ENCODE data around the gene SPATA31A6.
"Not testable (repeated sequence)": the region's sequence is repeated elsewhere in the genome, so short reads cannot be mapped to it uniquely, and the experiment has no call there.

Gene SPATA31A6

DNA sequence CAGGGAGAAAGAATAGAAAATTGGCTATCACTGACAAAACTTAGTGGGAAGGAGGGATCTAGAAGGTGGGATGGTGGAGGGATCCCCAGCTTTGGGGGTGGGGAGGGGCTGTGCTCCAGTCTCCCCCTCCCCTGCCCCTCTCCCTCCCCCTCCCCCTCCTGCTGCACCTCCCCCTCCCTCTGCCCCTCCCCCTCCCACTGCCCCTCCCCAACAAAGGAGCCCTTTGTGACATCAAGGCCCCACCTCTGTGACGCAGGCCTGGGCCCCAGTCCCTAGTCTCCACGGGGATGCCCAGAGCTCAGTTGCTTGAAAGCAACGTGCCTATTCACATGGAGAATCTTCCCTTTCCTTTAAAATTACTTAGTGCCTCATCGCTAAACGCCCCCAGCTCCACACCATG is at the start of gene SPATA31A6:
SPATA31A6 (plus strand) TSS at position 301 of the 400 bp plus-strand sequence; CDS start at position 330, 29 bp downstream.
- not testable (repeated sequence) for DNase-seq (ENCODE audit: low read depth)

DNA sequence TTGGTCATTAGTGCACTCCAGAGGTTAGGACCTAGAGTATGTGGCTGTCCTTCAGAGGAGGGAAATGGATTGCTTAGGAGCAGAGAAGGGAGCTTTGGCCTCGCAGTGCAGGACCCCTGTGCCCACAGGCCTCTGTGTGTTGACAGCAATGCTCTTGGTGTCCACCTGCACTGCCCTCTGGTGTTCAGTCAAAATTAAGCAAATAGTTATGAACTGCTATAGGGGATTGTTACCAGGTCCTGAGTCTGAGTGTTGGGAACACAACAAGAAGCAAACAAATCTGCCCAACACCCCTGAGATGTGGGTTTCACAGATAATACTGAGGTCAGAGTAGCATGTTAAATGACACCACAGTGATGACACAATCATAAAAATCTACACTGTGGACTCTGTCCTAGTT is 23.2 kb upstream of the SPATA31A6 start:
- peak; percentile 14 for DNase-seq (ENCODE audit: low read depth)

DNA sequence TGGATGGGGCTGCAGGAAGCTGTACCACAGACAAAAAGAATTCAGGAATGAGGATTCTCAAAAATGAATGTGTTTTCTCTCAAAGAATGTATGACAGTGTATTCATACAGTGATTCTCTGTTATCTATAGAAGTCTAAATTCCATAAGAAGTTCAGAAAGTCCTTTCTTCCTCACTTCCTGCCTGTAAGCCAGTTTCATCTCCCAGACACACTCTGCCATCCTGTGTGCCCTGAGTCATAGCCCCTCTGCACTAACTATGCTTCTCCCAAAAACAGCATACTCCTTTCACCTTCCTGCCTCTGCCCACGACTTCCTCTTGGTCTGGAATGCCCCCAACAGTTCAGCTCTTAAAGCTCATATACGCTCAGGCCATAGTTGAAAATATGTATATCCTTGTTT is 36.4 kb downstream of the SPATA31A6 start:
- DNase-seq (ENCODE audit: low read depth): peak; percentile 56

DNA sequence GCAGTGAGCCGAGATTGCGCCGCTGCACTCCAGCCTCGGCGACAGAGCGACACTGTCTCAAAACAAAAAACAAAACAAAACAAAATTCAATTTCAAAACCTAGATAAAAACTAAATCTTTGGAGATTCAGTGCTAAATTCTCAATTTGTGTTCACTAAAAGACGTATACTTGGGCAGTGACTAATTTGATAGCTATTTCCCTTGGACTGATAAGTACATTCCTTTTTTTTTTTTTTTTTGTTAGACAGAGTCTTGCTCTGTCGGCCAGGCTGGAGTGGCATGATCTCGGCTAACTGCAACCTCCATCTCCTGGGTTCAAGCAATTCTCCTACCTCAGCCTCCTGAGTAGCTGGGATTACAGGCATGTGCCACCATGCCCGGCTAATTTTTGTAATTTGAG is 39.8 kb downstream of the SPATA31A6 start:
- peak; percentile 72 for DNase-seq (ENCODE audit: low read depth)

DNA sequence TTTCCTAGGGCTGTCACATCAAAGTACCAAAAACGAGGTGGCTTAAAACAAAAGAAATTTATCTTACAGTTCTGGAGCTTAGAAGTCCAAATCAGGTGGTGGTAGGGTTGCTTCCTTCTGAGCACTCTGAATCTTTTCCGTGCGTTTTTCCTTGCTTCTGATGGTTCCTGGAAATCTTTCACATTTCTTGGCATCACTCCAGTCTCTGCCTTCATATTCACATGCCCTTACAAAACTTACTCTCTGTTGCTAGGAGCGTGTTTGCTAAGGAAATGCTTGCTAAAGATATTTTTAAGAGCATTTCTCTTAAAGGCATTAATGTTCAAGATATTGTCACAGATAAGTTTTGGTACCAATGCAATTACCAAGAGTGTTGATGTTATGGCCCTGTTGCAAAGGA is 49.6 kb downstream of the SPATA31A6 start:
- not testable (repeated sequence) for DNase-seq (ENCODE audit: low read depth)

DNA sequence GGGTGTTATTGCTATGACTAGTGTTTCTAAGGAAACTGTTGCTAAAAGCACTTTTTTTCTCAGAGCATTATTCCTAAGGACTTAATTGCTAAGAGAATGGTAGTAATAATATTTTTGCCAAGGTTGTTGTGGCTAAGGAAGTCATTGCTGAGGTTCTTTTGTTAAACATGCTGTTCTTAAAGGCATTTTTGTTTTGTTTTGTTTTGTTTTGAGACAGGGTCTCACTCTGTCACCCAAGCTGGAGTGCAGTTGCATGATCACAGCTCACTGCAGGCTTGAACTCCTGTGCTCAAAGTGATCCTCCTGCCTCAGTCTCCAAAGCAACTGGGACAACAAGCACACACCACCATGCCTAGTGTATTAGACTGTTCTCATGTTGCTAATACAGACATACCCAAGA is 51.2 kb downstream of the SPATA31A6 start:
- not testable (repeated sequence) for DNase-seq (ENCODE audit: low read depth)

DNA sequence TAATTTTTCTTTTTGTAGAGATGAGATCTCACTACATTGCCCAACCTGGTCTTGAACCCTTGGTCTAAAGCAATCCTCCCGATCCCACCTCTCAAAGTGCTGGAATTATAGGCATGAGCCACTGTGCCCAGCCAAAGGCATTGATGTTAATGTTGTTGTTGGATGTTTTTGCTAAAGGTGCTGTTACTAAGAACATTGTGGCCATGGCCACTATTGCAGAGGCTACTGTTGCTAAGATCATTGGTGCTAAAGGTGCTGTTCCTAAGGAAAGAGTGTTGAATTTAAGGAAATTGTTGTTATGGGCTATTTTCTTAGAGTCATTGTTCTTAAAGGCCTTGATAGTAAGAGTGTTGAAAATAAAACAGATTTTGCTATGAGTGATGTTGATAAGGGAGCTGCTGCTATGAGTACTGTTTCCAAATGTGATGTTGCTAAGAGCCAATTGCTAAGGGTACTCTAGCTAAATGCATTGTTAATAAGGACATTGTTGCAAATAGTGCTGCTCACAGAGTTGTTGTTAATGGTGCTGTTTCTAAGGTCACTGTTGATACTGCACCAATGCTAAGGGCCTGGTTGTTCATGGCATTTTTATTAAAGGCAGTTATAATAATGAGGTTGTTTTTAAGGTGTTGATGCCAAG is 52.0 kb downstream of the SPATA31A6 start:
- not testable (repeated sequence) for DNase-seq (ENCODE audit: low read depth)

DNA sequence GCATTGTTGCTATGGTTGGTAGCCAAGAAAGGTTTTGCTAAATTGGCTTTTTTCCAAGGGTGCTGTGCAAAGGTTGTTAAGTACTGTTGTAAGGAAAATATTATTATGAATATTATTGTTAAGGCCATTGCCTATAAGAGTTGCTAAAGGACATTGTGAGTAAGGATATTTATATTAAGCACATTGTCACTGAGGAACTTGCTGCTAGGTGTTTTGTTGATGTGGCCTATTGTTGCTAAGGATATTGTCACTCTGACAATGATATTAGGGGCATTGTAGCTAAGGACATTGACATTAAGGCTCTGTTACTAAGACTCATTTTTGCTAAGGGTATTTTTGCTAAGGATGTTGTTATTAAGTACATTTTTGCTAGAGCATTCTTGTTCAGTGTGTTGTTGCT is 52.6 kb downstream of the SPATA31A6 start:
- not testable (repeated sequence) for DNase-seq (ENCODE audit: low read depth)

DNA sequence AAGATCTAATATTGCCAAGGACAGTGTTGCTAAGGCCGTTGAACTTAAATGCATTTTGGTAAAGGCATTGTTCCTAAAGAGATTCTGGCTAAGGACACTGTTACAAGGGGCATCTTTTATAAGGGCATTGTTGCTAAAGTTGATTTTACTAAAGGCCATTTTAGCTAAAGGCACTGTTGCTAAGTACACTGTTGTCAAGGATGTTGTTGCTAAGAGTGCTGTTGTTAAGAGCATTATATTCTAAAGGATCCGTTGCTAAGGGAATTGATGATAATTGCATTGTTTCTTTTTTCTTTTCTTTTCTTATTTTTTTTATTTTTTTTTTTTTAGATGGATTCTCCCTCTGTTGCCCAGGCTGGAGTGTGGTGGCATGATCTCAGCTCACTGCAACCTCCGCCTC is 53.9 kb downstream of the SPATA31A6 start:
- not testable (repeated sequence) for DNase-seq (ENCODE audit: low read depth)

DNA sequence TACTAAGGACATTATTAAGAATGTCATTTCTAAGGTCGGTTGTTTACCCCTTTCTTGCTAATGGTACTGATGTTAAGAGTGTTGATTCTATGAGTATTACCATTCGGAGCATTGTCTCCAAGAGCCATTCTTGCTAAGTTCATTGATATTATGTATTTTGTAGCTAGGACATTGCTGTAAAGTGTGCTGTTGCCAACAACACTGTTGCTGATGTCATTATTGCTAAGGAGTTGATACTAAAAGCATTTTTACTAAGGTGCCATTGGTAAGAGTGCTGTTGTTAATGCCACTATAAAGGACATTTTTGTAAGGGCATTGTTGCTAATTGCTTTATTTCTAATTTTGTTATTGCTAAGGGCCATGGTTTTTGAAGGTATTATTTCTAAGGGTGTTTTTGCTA is 55.4 kb downstream of the SPATA31A6 start:
- not testable (repeated sequence) for DNase-seq (ENCODE audit: low read depth)
